NCI-H1048 (cell line): ENCODE measurements around the gene NUP37.
"Not testable (repeated sequence)": the region's sequence is repeated elsewhere in the genome, so short reads cannot be mapped to it uniquely, and the experiment has no call there.

Experiments used
- DNase-seq: peaks from one replicate; lab custom pipeline; 2025; lab: John Stamatoyannopoulos, UW

NUP37 gene

GRCh38 chr12:102119674-102120563, at the start of gene NUP37, which contains the start of gene PARPBP:
Gene NUP37 (minus strand): TSS chr12:102120114. CDS start chr12:102118518, 1,596 bp downstream.
Gene PARPBP (plus strand): TSS chr12:102120183. CDS start chr12:102123889, 3,706 bp downstream.
- DNase-seq = peak; percentile 66

- no peak for DNase-seq
Measured at GRCh38 chr12:102167821-102168604, 48.1 kb upstream of the NUP37 start.

GRCh38 chr12:102163383-102163782, 43.5 kb upstream of the NUP37 start:
- DNase-seq = no peak

- DNase-seq = not testable (repeated sequence)
Measured at GRCh38 chr12:102155206-102155605, 35.3 kb upstream of the NUP37 start.

GRCh38 chr12:102147062-102147587, 27.2 kb upstream of the NUP37 start:
- DNase-seq = not testable (repeated sequence)

- DNase-seq = no peak
Measured at GRCh38 chr12:102144221-102144620, 24.3 kb upstream of the NUP37 start.

- not testable (repeated sequence) for DNase-seq
Measured at GRCh38 chr12:102142866-102143373, 23.0 kb upstream of the NUP37 start.

GRCh38 chr12:102137619-102138018, 17.7 kb upstream of the NUP37 start:
- DNase-seq = not testable (repeated sequence)

- DNase-seq = not testable (repeated sequence)
Measured at GRCh38 chr12:102131442-102131841, 11.5 kb upstream of the NUP37 start.

- DNase-seq = not testable (repeated sequence)
Measured at GRCh38 chr12:102130720-102131119, 10.8 kb upstream of the NUP37 start.

- not testable (repeated sequence) for DNase-seq
Measured at GRCh38 chr12:102121328-102121727, 1.4 kb upstream of the NUP37 start.

GRCh38 chr12:102120886-102121285, 972 bp upstream of the NUP37 start:
- DNase-seq = no peak

GRCh38 chr12:102120564-102120873, 605 bp upstream of the NUP37 start:
- DNase-seq = no peak

- DNase-seq = no peak
Measured at GRCh38 chr12:102118874-102119273, 1.0 kb downstream of the NUP37 start.

- no peak for DNase-seq
Measured at GRCh38 chr12:102116392-102116791, 3.5 kb downstream of the NUP37 start.

GRCh38 chr12:102114212-102114611, 5.7 kb downstream of the NUP37 start:
- DNase-seq = no peak

- DNase-seq = no peak
Measured at GRCh38 chr12:102110782-102111181, 9.1 kb downstream of the NUP37 start.

GRCh38 chr12:102107970-102108369, 11.9 kb downstream of the NUP37 start:
- DNase-seq = no peak

GRCh38 chr12:102106905-102107304, 13.0 kb downstream of the NUP37 start:
- DNase-seq = no peak

GRCh38 chr12:102096855-102097254, 23.1 kb downstream of the NUP37 start:
- no peak for DNase-seq

GRCh38 chr12:102095677-102096263, 24.1 kb downstream of the NUP37 start:
- DNase-seq = no peak

- no peak for DNase-seq
Measured at GRCh38 chr12:102093319-102093718, 26.6 kb downstream of the NUP37 start.
